HepG2 (cell line): ENCODE results near the gene RSAD1. TPM values are rescaled to one million over a fixed set of nuclear protein-coding genes. Genes with fewer than 3 reads are reported as not detected.

Experiments
- ARNT2 ChIP-seq: sonication (generic); formaldehyde crosslinking; IDR thresholded peaks from 2 replicates; pipeline ENCODE4 v1.8.0; 2022; ENCODE audit warnings: mild to moderate bottlenecking, low read depth, missing genetic modification reagents, moderate library complexity
- CBX5 ChIP-seq: sonication (generic); formaldehyde crosslinking; IDR thresholded peaks from 2 replicates; pipeline ENCODE4 v1.4.0; 2020; ENCODE audit warnings: missing genetic modification reagents, borderline replicate concordance
- CREM ChIP-seq, 2 experiments: sonication (generic) in 1 of 2; formaldehyde crosslinking in 1 of 2; IDR thresholded peaks; 2 replicates each; pipeline versions ENCODE4 v1.4.0 to v1.6.1; 2016 to 2020; ENCODE audit warnings: antibody characterized with exemption in 1 of 2, mild to moderate bottlenecking in 1 of 2, missing genetic modification reagents in 1 of 2
- GATAD2A ChIP-seq: IDR thresholded peaks from 2 replicates; pipeline ENCODE4 v1.6.1; 2016
- JUND ChIP-seq: sonication (generic); formaldehyde crosslinking; IDR thresholded peaks from 2 replicates; pipeline ENCODE4 v1.8.0; 2022; ENCODE audit warnings: mild to moderate bottlenecking, missing genetic modification reagents
- LBX2 ChIP-seq: sonication (generic); formaldehyde crosslinking; IDR thresholded peaks from 2 replicates; pipeline ENCODE4 v1.5.0; 2020; ENCODE audit warnings: missing genetic modification reagents, mild to moderate bottlenecking, borderline replicate concordance
- MEIS1 ChIP-seq: sonication (generic); formaldehyde crosslinking; IDR thresholded peaks from 2 replicates; pipeline ENCODE4 v1.9.0; 2021; ENCODE audit warnings: mild to moderate bottlenecking, missing genetic modification reagents, moderate library complexity, borderline replicate concordance
- MXD4 ChIP-seq: IDR thresholded peaks from 2 replicates; pipeline ENCODE4 v1.6.1; 2016; ENCODE audit warnings: mild to moderate bottlenecking, missing biosample characterization, missing genetic modification reagents
- NFKBIZ ChIP-seq: IDR thresholded peaks from 2 replicates; pipeline ENCODE4 v1.6.1; 2018; ENCODE audit warnings: missing genetic modification reagents, missing compliant biosample characterization
- POGZ ChIP-seq: sonication (generic); formaldehyde crosslinking; IDR thresholded peaks from 2 replicates; pipeline ENCODE4 v1.4.0; 2020; ENCODE audit warnings: mild to moderate bottlenecking, missing genetic modification reagents
- RAD51 ChIP-seq: fragments of 450-650 bp; IDR thresholded peaks from 2 replicates; pipeline ENCODE4 v1.6.1; 2016; ENCODE audit warnings: borderline replicate concordance
- RERE ChIP-seq: IDR thresholded peaks from 2 replicates; pipeline ENCODE4 v1.6.1; 2016; ENCODE audit warnings: low read depth, missing genetic modification reagents, missing compliant biosample characterization
- RFXANK ChIP-seq: IDR thresholded peaks from 2 replicates; pipeline ENCODE4 v1.6.1; 2016
- SKIL ChIP-seq: sonication (generic); formaldehyde crosslinking; IDR thresholded peaks from 2 replicates; pipeline ENCODE4 v1.8.0; 2022; ENCODE audit warnings: missing genetic modification reagents, mild to moderate bottlenecking, moderate library complexity, borderline replicate concordance
- TBP ChIP-seq: sonication (generic); formaldehyde crosslinking; IDR thresholded peaks from 2 replicates; pipeline ENCODE4 v1.5.0; 2020; ENCODE audit warnings: missing genetic modification reagents
- THAP11 ChIP-seq: IDR thresholded peaks from 2 replicates; pipeline ENCODE4 v1.6.1; 2016; ENCODE audit warnings: missing biosample characterization, missing genetic modification reagents
- TMF1 ChIP-seq: sonication (generic); formaldehyde crosslinking; IDR thresholded peaks from 2 replicates; pipeline ENCODE4 v1.8.1; 2022; ENCODE audit warnings: low read depth, missing genetic modification reagents
- ZNF367 ChIP-seq: sonication (generic); formaldehyde crosslinking; IDR thresholded peaks from 2 replicates; pipeline ENCODE4 v1.4.0; 2020; ENCODE audit warnings: missing genetic modification reagents, borderline replicate concordance
- ZNF501 ChIP-seq: sonication (generic); formaldehyde crosslinking; IDR thresholded peaks from 2 replicates; pipeline ENCODE4 v1.5.1; 2020; ENCODE audit warnings: mild to moderate bottlenecking, moderate library complexity, missing genetic modification reagents
- ZNF674 ChIP-seq: sonication (generic); formaldehyde crosslinking; IDR thresholded peaks from 2 replicates; pipeline ENCODE4 v1.5.0; 2020; ENCODE audit warnings: low read depth, mild to moderate bottlenecking, missing genetic modification reagents
- ZNF816 ChIP-seq: sonication (generic); formaldehyde crosslinking; IDR thresholded peaks from 2 replicates; pipeline ENCODE4 v1.8.0; 2022; ENCODE audit warnings: missing genetic modification reagents, mild to moderate bottlenecking, borderline replicate concordance
- polyA plus RNA-seq, 8 experiments: library from polyadenylated mRNA; depleted of rRNA in 3 of 8; stranded (reverse) in 7 of 8; unstranded in 1 of 8; fragments of >200 nt; fragmentation: Illumina TruSeq in 4 of 8; extraction: Trizol in 4 of 8; gene quantifications; 2 replicates each; pipeline versions ENCODE4 v1.2.1 to v1.2.3, GENCODE V29; 2011 to 2016; ENCODE audit warnings: low read depth in 4 of 8, missing spikeins in 1 of 8, mixed read lengths in 1 of 8; ENCODE audit not compliant: insufficient read depth in 1 of 8
- total RNA-seq, 5 experiments: library from RNA; depleted of rRNA; stranded (reverse); fragments of >200 nt; fragmentation: Illumina TruSeq; extraction: Trizol; gene quantifications; 2 replicates each; pipeline ENCODE4 v1.2.3, GENCODE V29; 2016; ENCODE audit warnings: low read depth in 1 of 5

RSAD1 gene
- total and polyA plus RNA-seq, 2 of the 13 experiments (the other 11 are each of a cell fraction or from before 2014, with no cell fraction given), result 22.7 to 27.7 TPM

GRCh38 chr17:50478391-50479381 is at the start of gene RSAD1 (continued):
- TF ChIP-seq RERE (CRISPR knock-in tag) (no peak; the same call in 1 of the 2 replicates), RFXANK (CRISPR knock-in tag) (no peak), TBP (0 out of 2 replicates have a peak, but pooled peaks have one; percentile 11), NFKBIZ (0 out of 2 replicates have a peak, but pooled peaks have one; percentile 21), ZNF501 (peak; percentile 82; the same call in 1 of the 2 replicates), LBX2 (peak; percentile 58; the same call in 1 of the 2 replicates), POGZ (CRISPR knock-in tag) (peak; percentile 90), ZNF674 (no peak), ARNT2 (CRISPR knock-in tag) (peak; percentile 98), GATAD2A (CRISPR knock-in tag) (0 out of 2 replicates have a peak, but pooled peaks have one; percentile 23), RAD51 (no peak), SKIL (CRISPR knock-in tag) (peak; percentile 73), MXD4 (CRISPR knock-in tag) (peak; percentile 48; the same call in 1 of the 2 replicates), MEIS1 (CRISPR knock-in tag) (no peak; the same call in 1 of the 2 replicates), ZNF816 (CRISPR knock-in tag) (peak; percentile 98; the same call in 1 of the 2 replicates), THAP11 (CRISPR knock-in tag) (peak; percentile 89), ZNF367 (no peak), CBX5 (no peak), JUND (CRISPR knock-in tag) (peak; percentile 28; the same call in 1 of the 2 replicates), TMF1 (CRISPR knock-in tag) (peak; percentile 76; the same call in 1 of the 2 replicates), CREM (IDR thresholded peaks at IDR 0.05) (no peak), CREM (CRISPR knock-in tag; IDR thresholded peaks at IDR 0.05) (no peak)
